GM12891 (cell line): Measurements from ENCODE around the gene PTPRN2.

Source experiments
- PAX5 ChIP-seq: IDR thresholded peaks from 2 replicates; pipeline ENCODE4 v1.6.1; 2011; ENCODE audit warnings: low read length, moderate library complexity, mild to moderate bottlenecking; ENCODE audit not compliant: insufficient read depth, severe bottlenecking
- POLR2A ChIP-seq: IDR thresholded peaks from 2 replicates; pipeline ENCODE4 v1.6.1; 2011; ENCODE audit warnings: low read depth, low read length, control low read depth
- POLR2AphosphoS5 ChIP-seq: IDR thresholded peaks from 2 replicates; pipeline ENCODE4 v1.6.1; 2011; ENCODE audit warnings: low read depth, low read length, control low read depth
- POU2F2 ChIP-seq: IDR thresholded peaks from 2 replicates; pipeline ENCODE4 v1.6.1; 2011; ENCODE audit warnings: low read depth, mild to moderate bottlenecking, control low read depth, low read length, moderate library complexity
- SPI1 ChIP-seq: IDR thresholded peaks from 2 replicates; pipeline ENCODE4 v1.6.1; 2011; ENCODE audit warnings: low read depth, low read length, control low read depth
- TAF1 ChIP-seq: IDR thresholded peaks from 2 replicates; pipeline ENCODE4 v1.6.1; 2011; ENCODE audit warnings: low read depth, low read length, control low read depth

DNA sequence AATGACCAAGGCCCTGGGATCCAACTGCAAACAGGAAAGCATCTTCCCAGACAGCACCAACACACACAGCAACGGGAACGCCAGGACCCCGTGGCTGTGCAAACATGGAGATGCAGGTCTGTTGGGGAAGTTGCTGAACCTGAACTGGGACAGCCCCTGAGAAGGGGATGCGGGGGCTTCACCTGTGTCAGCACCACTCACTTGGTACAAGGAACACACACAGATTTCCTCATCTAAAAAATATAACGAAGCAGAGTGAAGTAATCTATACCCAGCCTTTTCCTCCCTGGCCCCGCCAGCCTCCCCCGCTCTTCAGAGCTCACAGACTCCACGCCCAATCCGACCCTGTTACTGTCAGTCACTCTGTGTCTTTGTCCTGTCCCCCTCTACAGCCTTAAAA is 93.0 kb downstream of the PTPRN2 start:
- TF ChIP-seq POLR2AphosphoS5 (no peak), POLR2A (no peak), TAF1 (no peak), SPI1 (no peak), POU2F2 (no peak), PAX5 (no peak)
